ENCODE data around the gene GNB1L. TPM values are rescaled to one million over a fixed set of nuclear protein-coding genes. Genes with fewer than 3 reads are reported as not detected.

The GNB1L gene
- total RNA-seq, 1 experiment from 2014 or later: 18.0 TPM

DNA sequence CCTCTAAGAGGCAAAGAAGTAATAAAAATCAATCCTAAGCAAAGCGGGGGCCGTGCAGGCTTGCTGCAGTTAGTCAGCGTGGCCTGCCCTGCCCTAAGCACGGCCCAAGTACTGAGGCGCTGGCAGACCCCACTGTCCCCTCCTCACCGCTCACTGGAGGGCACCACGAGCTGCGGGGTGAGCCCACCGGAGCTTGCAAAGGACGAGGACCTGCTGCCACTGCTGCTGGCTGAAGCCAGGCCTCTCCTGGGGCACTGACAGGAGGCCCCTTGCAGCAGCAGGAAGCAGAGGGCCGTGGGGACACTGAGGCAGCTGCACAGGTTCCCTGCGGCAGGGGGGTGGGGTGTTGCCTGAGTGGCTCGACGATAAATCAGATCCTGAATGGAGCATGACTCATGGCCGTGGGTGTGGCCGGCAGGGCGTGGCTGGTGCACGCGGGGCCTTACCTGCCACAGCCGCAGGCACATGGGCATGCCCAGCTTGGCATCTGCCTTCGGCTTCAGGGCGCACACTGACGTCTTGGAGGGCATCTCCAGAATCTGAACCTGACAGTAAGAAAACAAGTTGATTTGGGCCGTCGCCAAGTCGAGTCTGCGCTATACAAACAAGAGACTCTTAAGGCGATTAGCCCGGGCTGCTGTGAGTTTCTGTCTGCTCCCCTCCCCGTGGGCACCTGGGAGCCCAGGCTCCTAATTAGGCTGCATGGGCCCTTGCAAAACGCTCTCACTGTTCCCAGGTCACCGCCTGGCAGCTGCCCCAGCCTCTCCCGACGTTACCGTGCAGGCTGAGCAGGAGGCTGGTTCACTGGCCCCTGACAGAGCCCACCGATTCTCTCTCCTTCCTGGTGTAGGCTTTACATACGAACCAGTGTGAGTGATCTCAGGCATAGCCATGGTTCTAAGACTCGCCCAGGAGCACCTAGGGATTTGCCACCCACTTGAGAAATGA is 48.2 kb downstream of the GNB1L start:
- no peaks in the 10 kb centered on the region for H3K36me3 Mint-ChIP-seq
- H3K4me3 Mint-ChIP-seq: no peak overlapping the region
- no peak for ATAC-seq
- peak overlapping the region; percentile 32; the same call in 1 of the 2 replicates for H3K27ac Mint-ChIP-seq
- peak; percentile 7 for DNase-seq (ENCODE audit: low spot score)
- H3K4me1 Mint-ChIP-seq: no peaks in the 10 kb centered on the region
- POLR2A ChIA-PET: no interaction called here
- no peaks in the 10 kb centered on the region for H3K9me3 Mint-ChIP-seq
- no peaks in the 10 kb centered on the region for H3K27me3 Mint-ChIP-seq (ENCODE audit: low read depth)
- TF ChIP-seq JUN (CRISPR knock-in tag; IDR thresholded peaks at IDR 0.05): no peak
- no peak for TF ChIP-seq SMAD3 (CRISPR knock-in tag; IDR thresholded peaks at IDR 0.05; ENCODE audit: borderline replicate concordance)
- TF ChIP-seq, protein P1, sequence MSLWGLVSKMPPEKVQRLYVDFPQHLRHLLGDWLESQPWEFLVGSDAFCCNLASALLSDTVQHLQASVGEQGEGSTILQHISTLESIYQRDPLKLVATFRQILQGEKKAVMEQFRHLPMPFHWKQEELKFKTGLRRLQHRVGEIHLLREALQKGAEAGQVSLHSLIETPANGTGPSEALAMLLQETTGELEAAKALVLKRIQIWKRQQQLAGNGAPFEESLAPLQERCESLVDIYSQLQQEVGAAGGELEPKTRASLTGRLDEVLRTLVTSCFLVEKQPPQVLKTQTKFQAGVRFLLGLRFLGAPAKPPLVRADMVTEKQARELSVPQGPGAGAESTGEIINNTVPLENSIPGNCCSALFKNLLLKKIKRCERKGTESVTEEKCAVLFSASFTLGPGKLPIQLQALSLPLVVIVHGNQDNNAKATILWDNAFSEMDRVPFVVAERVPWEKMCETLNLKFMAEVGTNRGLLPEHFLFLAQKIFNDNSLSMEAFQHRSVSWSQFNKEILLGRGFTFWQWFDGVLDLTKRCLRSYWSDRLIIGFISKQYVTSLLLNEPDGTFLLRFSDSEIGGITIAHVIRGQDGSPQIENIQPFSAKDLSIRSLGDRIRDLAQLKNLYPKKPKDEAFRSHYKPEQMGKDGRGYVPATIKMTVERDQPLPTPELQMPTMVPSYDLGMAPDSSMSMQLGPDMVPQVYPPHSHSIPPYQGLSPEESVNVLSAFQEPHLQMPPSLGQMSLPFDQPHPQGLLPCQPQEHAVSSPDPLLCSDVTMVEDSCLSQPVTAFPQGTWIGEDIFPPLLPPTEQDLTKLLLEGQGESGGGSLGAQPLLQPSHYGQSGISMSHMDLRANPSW (CRISPR knock-in tag; conservative IDR thresholded peaks at IDR 0.05; ENCODE audit: low read depth): no peak
- no peak for TF ChIP-seq ZNF138 (CRISPR knock-in tag; conservative IDR thresholded peaks at IDR 0.05)
- TF ChIP-seq, protein P2, sequence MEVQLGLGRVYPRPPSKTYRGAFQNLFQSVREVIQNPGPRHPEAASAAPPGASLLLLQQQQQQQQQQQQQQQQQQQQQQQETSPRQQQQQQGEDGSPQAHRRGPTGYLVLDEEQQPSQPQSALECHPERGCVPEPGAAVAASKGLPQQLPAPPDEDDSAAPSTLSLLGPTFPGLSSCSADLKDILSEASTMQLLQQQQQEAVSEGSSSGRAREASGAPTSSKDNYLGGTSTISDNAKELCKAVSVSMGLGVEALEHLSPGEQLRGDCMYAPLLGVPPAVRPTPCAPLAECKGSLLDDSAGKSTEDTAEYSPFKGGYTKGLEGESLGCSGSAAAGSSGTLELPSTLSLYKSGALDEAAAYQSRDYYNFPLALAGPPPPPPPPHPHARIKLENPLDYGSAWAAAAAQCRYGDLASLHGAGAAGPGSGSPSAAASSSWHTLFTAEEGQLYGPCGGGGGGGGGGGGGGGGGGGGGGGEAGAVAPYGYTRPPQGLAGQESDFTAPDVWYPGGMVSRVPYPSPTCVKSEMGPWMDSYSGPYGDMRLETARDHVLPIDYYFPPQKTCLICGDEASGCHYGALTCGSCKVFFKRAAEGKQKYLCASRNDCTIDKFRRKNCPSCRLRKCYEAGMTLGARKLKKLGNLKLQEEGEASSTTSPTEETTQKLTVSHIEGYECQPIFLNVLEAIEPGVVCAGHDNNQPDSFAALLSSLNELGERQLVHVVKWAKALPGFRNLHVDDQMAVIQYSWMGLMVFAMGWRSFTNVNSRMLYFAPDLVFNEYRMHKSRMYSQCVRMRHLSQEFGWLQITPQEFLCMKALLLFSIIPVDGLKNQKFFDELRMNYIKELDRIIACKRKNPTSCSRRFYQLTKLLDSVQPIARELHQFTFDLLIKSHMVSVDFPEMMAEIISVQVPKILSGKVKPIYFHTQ (CRISPR knock-in tag; IDR thresholded peaks at IDR 0.05): no peak
- TF ChIP-seq, protein P3, sequence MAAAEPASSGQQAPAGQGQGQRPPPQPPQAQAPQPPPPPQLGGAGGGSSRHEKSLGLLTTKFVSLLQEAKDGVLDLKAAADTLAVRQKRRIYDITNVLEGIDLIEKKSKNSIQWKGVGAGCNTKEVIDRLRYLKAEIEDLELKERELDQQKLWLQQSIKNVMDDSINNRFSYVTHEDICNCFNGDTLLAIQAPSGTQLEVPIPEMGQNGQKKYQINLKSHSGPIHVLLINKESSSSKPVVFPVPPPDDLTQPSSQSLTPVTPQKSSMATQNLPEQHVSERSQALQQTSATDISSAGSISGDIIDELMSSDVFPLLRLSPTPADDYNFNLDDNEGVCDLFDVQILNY (CRISPR knock-in tag; IDR thresholded peaks at IDR 0.05): no peak
- CTCF ChIA-PET: interaction anchor here (1.0 kb wide), 1 partner anchor 147 kb away, joined by 3 read pairs; no protein-coding TSS in a partner anchor

DNA sequence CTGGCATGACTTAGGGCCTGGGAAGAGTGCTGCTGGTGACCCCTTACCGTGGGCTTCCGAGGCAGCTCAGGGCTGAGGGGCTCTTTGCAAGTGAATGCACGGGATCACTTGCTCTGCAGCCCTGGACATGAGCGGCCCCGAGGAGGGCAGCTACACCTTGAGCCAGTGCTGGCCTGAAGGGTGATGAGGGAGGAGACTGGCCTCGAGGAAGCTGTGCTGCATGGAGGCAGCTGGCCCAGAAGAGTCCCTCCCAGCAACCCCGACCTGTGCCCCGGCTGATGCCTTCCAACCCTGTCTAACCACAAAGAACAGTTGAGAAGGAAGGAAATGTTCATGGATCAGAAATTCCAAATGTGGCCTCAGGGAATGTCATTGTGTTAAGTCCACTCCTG is 48.9 kb downstream of the GNB1L start:
- Mint-ChIP-seq H3K9me3 (no peaks in the 10 kb centered on the region), H3K27ac (peak overlapping the region; percentile 32; the same call in 1 of the 2 replicates), H3K4me1 (no peaks in the 10 kb centered on the region), H3K4me3 (no peak overlapping the region), H3K36me3 (no peaks in the 10 kb centered on the region), H3K27me3 (ENCODE audit: low read depth) (no peaks in the 10 kb centered on the region)
- ATAC-seq (no peak), DNase-seq (ENCODE audit: low spot score) (peak; percentile 6)
- CTCF ChIA-PET: no interaction called here
- TF ChIP-seq ZNF121 (CRISPR knock-in tag; IDR thresholded peaks at IDR 0.05): no peak
- TF ChIP-seq, protein P4, sequence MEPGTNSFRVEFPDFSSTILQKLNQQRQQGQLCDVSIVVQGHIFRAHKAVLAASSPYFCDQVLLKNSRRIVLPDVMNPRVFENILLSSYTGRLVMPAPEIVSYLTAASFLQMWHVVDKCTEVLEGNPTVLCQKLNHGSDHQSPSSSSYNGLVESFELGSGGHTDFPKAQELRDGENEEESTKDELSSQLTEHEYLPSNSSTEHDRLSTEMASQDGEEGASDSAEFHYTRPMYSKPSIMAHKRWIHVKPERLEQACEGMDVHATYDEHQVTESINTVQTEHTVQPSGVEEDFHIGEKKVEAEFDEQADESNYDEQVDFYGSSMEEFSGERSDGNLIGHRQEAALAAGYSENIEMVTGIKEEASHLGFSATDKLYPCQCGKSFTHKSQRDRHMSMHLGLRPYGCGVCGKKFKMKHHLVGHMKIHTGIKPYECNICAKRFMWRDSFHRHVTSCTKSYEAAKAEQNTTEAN (CRISPR knock-in tag; IDR thresholded peaks at IDR 0.05): no peak
- TF ChIP-seq, protein P5, sequence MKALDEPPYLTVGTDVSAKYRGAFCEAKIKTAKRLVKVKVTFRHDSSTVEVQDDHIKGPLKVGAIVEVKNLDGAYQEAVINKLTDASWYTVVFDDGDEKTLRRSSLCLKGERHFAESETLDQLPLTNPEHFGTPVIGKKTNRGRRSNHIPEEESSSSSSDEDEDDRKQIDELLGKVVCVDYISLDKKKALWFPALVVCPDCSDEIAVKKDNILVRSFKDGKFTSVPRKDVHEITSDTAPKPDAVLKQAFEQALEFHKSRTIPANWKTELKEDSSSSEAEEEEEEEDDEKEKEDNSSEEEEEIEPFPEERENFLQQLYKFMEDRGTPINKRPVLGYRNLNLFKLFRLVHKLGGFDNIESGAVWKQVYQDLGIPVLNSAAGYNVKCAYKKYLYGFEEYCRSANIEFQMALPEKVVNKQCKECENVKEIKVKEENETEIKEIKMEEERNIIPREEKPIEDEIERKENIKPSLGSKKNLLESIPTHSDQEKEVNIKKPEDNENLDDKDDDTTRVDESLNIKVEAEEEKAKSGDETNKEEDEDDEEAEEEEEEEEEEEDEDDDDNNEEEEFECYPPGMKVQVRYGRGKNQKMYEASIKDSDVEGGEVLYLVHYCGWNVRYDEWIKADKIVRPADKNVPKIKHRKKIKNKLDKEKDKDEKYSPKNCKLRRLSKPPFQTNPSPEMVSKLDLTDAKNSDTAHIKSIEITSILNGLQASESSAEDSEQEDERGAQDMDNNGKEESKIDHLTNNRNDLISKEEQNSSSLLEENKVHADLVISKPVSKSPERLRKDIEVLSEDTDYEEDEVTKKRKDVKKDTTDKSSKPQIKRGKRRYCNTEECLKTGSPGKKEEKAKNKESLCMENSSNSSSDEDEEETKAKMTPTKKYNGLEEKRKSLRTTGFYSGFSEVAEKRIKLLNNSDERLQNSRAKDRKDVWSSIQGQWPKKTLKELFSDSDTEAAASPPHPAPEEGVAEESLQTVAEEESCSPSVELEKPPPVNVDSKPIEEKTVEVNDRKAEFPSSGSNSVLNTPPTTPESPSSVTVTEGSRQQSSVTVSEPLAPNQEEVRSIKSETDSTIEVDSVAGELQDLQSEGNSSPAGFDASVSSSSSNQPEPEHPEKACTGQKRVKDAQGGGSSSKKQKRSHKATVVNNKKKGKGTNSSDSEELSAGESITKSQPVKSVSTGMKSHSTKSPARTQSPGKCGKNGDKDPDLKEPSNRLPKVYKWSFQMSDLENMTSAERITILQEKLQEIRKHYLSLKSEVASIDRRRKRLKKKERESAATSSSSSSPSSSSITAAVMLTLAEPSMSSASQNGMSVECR (CRISPR knock-in tag; IDR thresholded peaks at IDR 0.05; ENCODE audit: borderline replicate concordance): no peak
- TF ChIP-seq CREB1 (CRISPR knock-in tag; IDR thresholded peaks at IDR 0.05): no peak
- TF ChIP-seq KAT7 (CRISPR knock-in tag; IDR thresholded peaks at IDR 0.05; ENCODE audit: borderline replicate concordance): no peak
- TF ChIP-seq, protein P1 (CRISPR knock-in tag; conservative IDR thresholded peaks at IDR 0.05; ENCODE audit: low read depth): no peak
- TF ChIP-seq TP53 (CRISPR knock-in tag; IDR thresholded peaks at IDR 0.05): no peak
- no peak for TF ChIP-seq NR1H2 (CRISPR knock-in tag; IDR thresholded peaks at IDR 0.05)
- no peak for TF ChIP-seq ZNF232 (CRISPR knock-in tag; IDR thresholded peaks at IDR 0.05)
- no peak for TF ChIP-seq SOX15 (CRISPR knock-in tag; IDR thresholded peaks at IDR 0.05)
- no peak for TF ChIP-seq ZNF317 (CRISPR knock-in tag; IDR thresholded peaks at IDR 0.05; ENCODE audit: borderline replicate concordance, low read depth)
- POLR2A ChIA-PET: no interaction called here

Measured in WTC11 (cell line).